Upper lobe of left lung (tissue), 4 donors: ENCODE data around the gene SLC9A9.

ENCODE experiments used
- CTCF ChIP-seq, 6 experiments: fragments of 450-650 bp in 4 of 6; fragments of 200-600 bp in 2 of 6; sonication (generic) in 2 of 6; IDR thresholded peaks; one replicate each; pipeline ENCODE4 v1.5.1; 2016 to 2019; ENCODE audit warnings: antibody characterized with exemption in 6 of 6
- EP300 ChIP-seq, 4 donors: sonication (generic); formaldehyde crosslinking; IDR thresholded peaks; one replicate each; pipeline ENCODE4 v1.5.1; 2017; ENCODE audit warnings: antibody characterized with exemption in 4 of 4, control low read depth in 2 of 4
- POLR2A ChIP-seq, 4 donors: fragments of 450-650 bp; IDR thresholded peaks; one replicate each; pipeline ENCODE4 v1.5.1; 2016 to 2017; ENCODE audit warnings: antibody characterized with exemption in 4 of 4, mild to moderate bottlenecking in 2 of 4
- POLR2AphosphoS5 ChIP-seq, 2 donors: sonication (generic); formaldehyde crosslinking; IDR thresholded peaks; one replicate each; pipeline ENCODE4 v1.5.1; 2017; ENCODE audit warnings: antibody characterized with exemption in 2 of 2

- TF ChIP-seq EP300 (IDR thresholded peaks at IDR 0.05) (no peak), POLR2AphosphoS5 (IDR thresholded peaks at IDR 0.05) (no peak), CTCF (IDR thresholded peaks at IDR 0.05) (no peak), POLR2A (IDR thresholded peaks at IDR 0.05) (no peak)
Measured at GRCh38 chr3:143634427-143634826, 213.8 kb downstream of the SLC9A9 start.
